ENCODE data around the gene DEFB131A. TPM values are rescaled to one million over a fixed set of nuclear protein-coding genes. Genes with fewer than 3 reads are reported as not detected.
"Not testable (repeated sequence)": the region's sequence is repeated elsewhere in the genome, so short reads cannot be mapped to it uniquely, and the experiment has no call there.

The DEFB131A gene
- total and polyA plus RNA-seq, 10 of the 15 experiments (the other 5 are each of a cell fraction or from before 2014, with no cell fraction given), result not detected

DNA sequence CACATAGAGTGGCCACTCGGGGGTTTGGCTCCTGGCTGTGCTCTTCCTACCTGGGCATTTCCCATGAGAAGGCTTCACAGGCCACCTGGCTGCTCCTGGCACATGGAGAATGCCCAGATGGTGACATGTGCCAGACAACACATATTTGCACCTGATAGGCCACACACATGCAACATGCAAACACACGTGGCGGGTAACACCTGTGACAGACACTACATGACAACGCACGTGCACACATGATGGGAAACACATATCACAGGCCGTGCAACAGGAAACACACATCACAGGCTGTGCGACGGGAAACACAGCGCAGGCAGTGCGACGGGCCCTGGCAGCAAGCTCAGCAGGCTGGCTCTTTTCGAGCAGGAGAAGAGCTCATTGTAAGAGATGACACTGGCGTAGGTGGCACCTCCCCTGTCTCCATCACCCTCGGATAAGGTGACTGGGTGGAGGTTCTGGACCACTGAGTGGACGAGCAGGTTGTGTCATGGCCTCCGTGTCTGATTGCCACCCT, 55.8 kb downstream of the DEFB131A start:
- CTCF ChIA-PET; H3K27me3 ChIP-seq (replicated peaks in 1 of 2; ENCODE audit: control insufficient read depth in 2 of 2, insufficient read depth in 2 of 2, low read length in 1 of 2); H3K27ac ChIP-seq (ENCODE audit: control insufficient read depth, insufficient read depth); intact Hi-C loops (cut with micrococcal nuclease; ENCODE audit: unreplicated experiment); POLR2A ChIA-PET; H3K4me1 ChIP-seq (ENCODE audit: control insufficient read depth, insufficient read depth, low read length); DNase-seq (ENCODE audit: low read depth, low spot score); H4K20me1 ChIP-seq (ENCODE audit: control insufficient read depth, insufficient read depth); SMC1A ChIA-PET (ENCODE audit: uncharacterized antibody, unreplicated experiment); H3K9ac ChIP-seq (ENCODE audit: control insufficient read depth, insufficient read depth, low read length); H3K4me2 ChIP-seq (ENCODE audit: control insufficient read depth, insufficient read depth); in situ Hi-C loops (cut with MboI); ATAC-seq; FAIRE-seq; H3K36me3 ChIP-seq (ENCODE audit: control insufficient read depth in 2 of 2, insufficient read depth in 2 of 2, low read length in 1 of 2); H2AFZ ChIP-seq (ENCODE audit: control insufficient read depth, low read depth, low read length); H3K4me3 ChIP-seq; H3K79me2 ChIP-seq (ENCODE audit: control insufficient read depth, insufficient read depth, low read length); H3K9me3 ChIP-seq (replicated peaks; ENCODE audit: control insufficient read depth, insufficient read depth, low read length); RAD21 ChIA-PET (ENCODE audit: unreplicated experiment); BruUV-seq (replicated peaks): not testable (repeated sequence)
- WGBS (ENCODE audit: insufficient coverage, insufficient replicate concordance, low lambda C conversion rate, missing lambda C conversion rate), result 69% methylated on average over 16 of the region's 16 CpGs

Small RNA genes within 50 kb of the gene (small RNA-seq; reads per million reads assigned to genes)
- not detected for gene RNA5SP153

Other genes with a start within 250 kb of the DEFB131A start
Only the 7 nearest of the 19 such genes appear.
- gene USP17L25, start 114.5 kb upstream of the DEFB131A start, total RNA-seq (2014; rRNA removed), result not detected in 2 replicates
- gene USP17L25, start 114.5 kb upstream of the DEFB131A start, total RNA-seq (2014; rRNA removed; fragmentation: Illumina TruSeq; extraction: Trizol), result not detected in 2 replicates
- gene USP17L25, start 114.5 kb upstream of the DEFB131A start, total RNA-seq (2021), result not detected in 2 replicates
- not detected in 2 replicates for gene USP17L25, start 114.5 kb upstream of the DEFB131A start, polyA plus RNA-seq (2011; rRNA removed)
- gene USP17L25, start 114.5 kb upstream of the DEFB131A start, polyA plus RNA-seq (2014; fragmentation: Illumina TruSeq; extraction: Trizol), result not detected in 2 replicates
- gene USP17L25, start 114.5 kb upstream of the DEFB131A start, polyA plus RNA-seq (2014; fragmentation: Nextera tagmentation; extraction: Ambion mirVana), result not detected
- not detected in 2 replicates for gene USP17L25, start 114.5 kb upstream of the DEFB131A start, polyA plus RNA-seq (2014; rRNA removed)
- not detected for gene USP17L25, start 114.5 kb upstream of the DEFB131A start, polyA plus RNA-seq (2016; fragmentation: Nextera tagmentation; extraction: Ambion mirVana)
- gene USP17L26, start 109.8 kb upstream of the DEFB131A start, total RNA-seq (2014; rRNA removed), result not detected in 2 replicates
- gene USP17L26, start 109.8 kb upstream of the DEFB131A start, total RNA-seq (2014; rRNA removed; fragmentation: Illumina TruSeq; extraction: Trizol), result not detected in 2 replicates
- not detected in 2 replicates for gene USP17L26, start 109.8 kb upstream of the DEFB131A start, total RNA-seq (2021)
- not detected in 2 replicates for gene USP17L26, start 109.8 kb upstream of the DEFB131A start, polyA plus RNA-seq (2011; rRNA removed)
- gene USP17L26, start 109.8 kb upstream of the DEFB131A start, polyA plus RNA-seq (2014; fragmentation: Illumina TruSeq; extraction: Trizol), result not detected in 2 replicates
- gene USP17L26, start 109.8 kb upstream of the DEFB131A start, polyA plus RNA-seq (2014; fragmentation: Nextera tagmentation; extraction: Ambion mirVana), result not detected
- not detected in 2 replicates for gene USP17L26, start 109.8 kb upstream of the DEFB131A start, polyA plus RNA-seq (2014; rRNA removed)
- not detected for gene USP17L26, start 109.8 kb upstream of the DEFB131A start, polyA plus RNA-seq (2016; fragmentation: Nextera tagmentation; extraction: Ambion mirVana)
- gene USP17L5, start 105.0 kb upstream of the DEFB131A start, total RNA-seq (2014; rRNA removed), result not detected in 2 replicates
- gene USP17L5, start 105.0 kb upstream of the DEFB131A start, total RNA-seq (2014; rRNA removed; fragmentation: Illumina TruSeq; extraction: Trizol), result not detected in 2 replicates
- gene USP17L5, start 105.0 kb upstream of the DEFB131A start, total RNA-seq (2021), result not detected in 2 replicates
- not detected in 2 replicates for gene USP17L5, start 105.0 kb upstream of the DEFB131A start, polyA plus RNA-seq (2011; rRNA removed)
- not detected in 2 replicates for gene USP17L5, start 105.0 kb upstream of the DEFB131A start, polyA plus RNA-seq (2014; fragmentation: Illumina TruSeq; extraction: Trizol)
- not detected for gene USP17L5, start 105.0 kb upstream of the DEFB131A start, polyA plus RNA-seq (2014; fragmentation: Nextera tagmentation; extraction: Ambion mirVana)
- not detected in 2 replicates for gene USP17L5, start 105.0 kb upstream of the DEFB131A start, polyA plus RNA-seq (2014; rRNA removed)
- gene USP17L5, start 105.0 kb upstream of the DEFB131A start, polyA plus RNA-seq (2016; fragmentation: Nextera tagmentation; extraction: Ambion mirVana), result not detected
- not detected in 2 replicates for gene USP17L27, start 100.3 kb upstream of the DEFB131A start, total RNA-seq (2014; rRNA removed)
- gene USP17L27, start 100.3 kb upstream of the DEFB131A start, total RNA-seq (2014; rRNA removed; fragmentation: Illumina TruSeq; extraction: Trizol), result not detected in 2 replicates
- gene USP17L27, start 100.3 kb upstream of the DEFB131A start, total RNA-seq (2021), result not detected in 2 replicates
- gene USP17L27, start 100.3 kb upstream of the DEFB131A start, polyA plus RNA-seq (2011; rRNA removed), result not detected in 2 replicates
- gene USP17L27, start 100.3 kb upstream of the DEFB131A start, polyA plus RNA-seq (2014; fragmentation: Illumina TruSeq; extraction: Trizol), result not detected in 2 replicates
- gene USP17L27, start 100.3 kb upstream of the DEFB131A start, polyA plus RNA-seq (2014; fragmentation: Nextera tagmentation; extraction: Ambion mirVana), result not detected
- not detected in 2 replicates for gene USP17L27, start 100.3 kb upstream of the DEFB131A start, polyA plus RNA-seq (2014; rRNA removed)
- not detected for gene USP17L27, start 100.3 kb upstream of the DEFB131A start, polyA plus RNA-seq (2016; fragmentation: Nextera tagmentation; extraction: Ambion mirVana)
- gene USP17L28, start 95.5 kb upstream of the DEFB131A start, total RNA-seq (2014; rRNA removed), result not detected in 2 replicates
- gene USP17L28, start 95.5 kb upstream of the DEFB131A start, total RNA-seq (2014; rRNA removed; fragmentation: Illumina TruSeq; extraction: Trizol), result not detected in 2 replicates
- not detected in 2 replicates for gene USP17L28, start 95.5 kb upstream of the DEFB131A start, total RNA-seq (2021)
- not detected in 2 replicates for gene USP17L28, start 95.5 kb upstream of the DEFB131A start, polyA plus RNA-seq (2011; rRNA removed)
- not detected in 2 replicates for gene USP17L28, start 95.5 kb upstream of the DEFB131A start, polyA plus RNA-seq (2014; fragmentation: Illumina TruSeq; extraction: Trizol)
- not detected for gene USP17L28, start 95.5 kb upstream of the DEFB131A start, polyA plus RNA-seq (2014; fragmentation: Nextera tagmentation; extraction: Ambion mirVana)
- not detected in 2 replicates for gene USP17L28, start 95.5 kb upstream of the DEFB131A start, polyA plus RNA-seq (2014; rRNA removed)
- not detected for gene USP17L28, start 95.5 kb upstream of the DEFB131A start, polyA plus RNA-seq (2016; fragmentation: Nextera tagmentation; extraction: Ambion mirVana)
- not detected in 2 replicates for gene USP17L29, start 90.8 kb upstream of the DEFB131A start, total RNA-seq (2014; rRNA removed)
- gene USP17L29, start 90.8 kb upstream of the DEFB131A start, total RNA-seq (2014; rRNA removed; fragmentation: Illumina TruSeq; extraction: Trizol), result not detected in 2 replicates
- not detected in 2 replicates for gene USP17L29, start 90.8 kb upstream of the DEFB131A start, total RNA-seq (2021)
- gene USP17L29, start 90.8 kb upstream of the DEFB131A start, polyA plus RNA-seq (2011; rRNA removed), result not detected in 2 replicates
- gene USP17L29, start 90.8 kb upstream of the DEFB131A start, polyA plus RNA-seq (2014; fragmentation: Illumina TruSeq; extraction: Trizol), result not detected in 2 replicates
- gene USP17L29, start 90.8 kb upstream of the DEFB131A start, polyA plus RNA-seq (2014; fragmentation: Nextera tagmentation; extraction: Ambion mirVana), result not detected
- gene USP17L29, start 90.8 kb upstream of the DEFB131A start, polyA plus RNA-seq (2014; rRNA removed), result not detected in 2 replicates
- gene USP17L29, start 90.8 kb upstream of the DEFB131A start, polyA plus RNA-seq (2016; fragmentation: Nextera tagmentation; extraction: Ambion mirVana), result not detected
- gene USP17L30, start 81.3 kb upstream of the DEFB131A start, total RNA-seq (2014; rRNA removed), result not detected in 2 replicates
- gene USP17L30, start 81.3 kb upstream of the DEFB131A start, total RNA-seq (2014; rRNA removed; fragmentation: Illumina TruSeq; extraction: Trizol), result not detected in 2 replicates
- not detected in 2 replicates for gene USP17L30, start 81.3 kb upstream of the DEFB131A start, total RNA-seq (2021)
- gene USP17L30, start 81.3 kb upstream of the DEFB131A start, polyA plus RNA-seq (2011; rRNA removed), result not detected in 2 replicates
- gene USP17L30, start 81.3 kb upstream of the DEFB131A start, polyA plus RNA-seq (2014; fragmentation: Illumina TruSeq; extraction: Trizol), result not detected in 2 replicates
- gene USP17L30, start 81.3 kb upstream of the DEFB131A start, polyA plus RNA-seq (2014; fragmentation: Nextera tagmentation; extraction: Ambion mirVana), result not detected
- gene USP17L30, start 81.3 kb upstream of the DEFB131A start, polyA plus RNA-seq (2014; rRNA removed), result not detected in 2 replicates
- not detected for gene USP17L30, start 81.3 kb upstream of the DEFB131A start, polyA plus RNA-seq (2016; fragmentation: Nextera tagmentation; extraction: Ambion mirVana)